Colonic mucosa (tissue), 4 donors: ENCODE measurements around the gene TBC1D19. TPM values are rescaled to one million over a fixed set of nuclear protein-coding genes. Genes with fewer than 3 reads are reported as not detected.

ENCODE experiments used
- DNase-seq: peaks from one replicate; pipeline ENCODE4 v3.0.0-alpha.2; 2020
- H3K27ac ChIP-seq: fragments of 200-600 bp; one replicate; pipeline ENCODE4 v1.8.0; 2021
- H3K27me3 ChIP-seq: fragments of 200-600 bp; one replicate; pipeline ENCODE4 v1.8.0; 2021
- H3K36me3 ChIP-seq: fragments of 200-600 bp; one replicate; pipeline ENCODE4 v1.8.0; 2021
- H3K4me1 ChIP-seq: fragments of 200-600 bp; one replicate; pipeline ENCODE4 v1.8.0; 2021; ENCODE audit warnings: mild to moderate bottlenecking
- H3K4me3 ChIP-seq: fragments of 200-600 bp; one replicate; pipeline ENCODE4 v1.8.0; 2021
- H3K9ac ChIP-seq, 2 donors: one replicate each; pipeline ENCODE4 v1.7.0; 2013; ENCODE audit warnings: control low read depth in 2 of 2, low read depth in 2 of 2, low read length in 2 of 2
- H3K9me3 ChIP-seq: fragments of 200-600 bp; one replicate; pipeline ENCODE4 v1.8.0; 2021
- intact Hi-C: fragments of 100-400 bp; cut with DNase I; formaldehyde crosslinking; loops from one replicate; pipeline ENCODE4 v1.14.1; 2022
- total RNA-seq, 2 donors: library from RNA; stranded (reverse); fragmentation: NEBNext Ultra II Directional in 1 of 2; extraction: Animal tissue kit (Norgen Biotek cat#: 25700) in 1 of 2; gene quantifications; one replicate each; pipeline ENCODE4 v1.2.1, GENCODE V29; 2021
- TF ChIP-seq, protein P1 (sequence below): fragments of 200-600 bp; IDR thresholded peaks from one replicate; pipeline ENCODE4 v1.8.0; 2022; ENCODE audit warnings: antibody characterized with exemption, mild to moderate bottlenecking
- donor health status: healthy.
- donor health status: DM: no; HTN: no; CAD: no.
- donor health status: DM: no; HTN: no; CAD: no.

TBC1D19 gene
- total RNA-seq, 2 donors from 2014 or later: 2.6 to 4.0 TPM

- Histone ChIP-seq H3K4me3 (no peak overlapping the region), H3K4me1 (no peaks in the 10 kb centered on the region), H3K27me3 (no peaks in the 10 kb centered on the region), H3K27ac (no peak overlapping the region), H3K9ac (no peak overlapping the region), H3K9me3 (no peaks in the 10 kb centered on the region), H3K36me3 (no peaks in the 10 kb centered on the region)
- DNase-seq: no peak
- TF ChIP-seq, protein P1, sequence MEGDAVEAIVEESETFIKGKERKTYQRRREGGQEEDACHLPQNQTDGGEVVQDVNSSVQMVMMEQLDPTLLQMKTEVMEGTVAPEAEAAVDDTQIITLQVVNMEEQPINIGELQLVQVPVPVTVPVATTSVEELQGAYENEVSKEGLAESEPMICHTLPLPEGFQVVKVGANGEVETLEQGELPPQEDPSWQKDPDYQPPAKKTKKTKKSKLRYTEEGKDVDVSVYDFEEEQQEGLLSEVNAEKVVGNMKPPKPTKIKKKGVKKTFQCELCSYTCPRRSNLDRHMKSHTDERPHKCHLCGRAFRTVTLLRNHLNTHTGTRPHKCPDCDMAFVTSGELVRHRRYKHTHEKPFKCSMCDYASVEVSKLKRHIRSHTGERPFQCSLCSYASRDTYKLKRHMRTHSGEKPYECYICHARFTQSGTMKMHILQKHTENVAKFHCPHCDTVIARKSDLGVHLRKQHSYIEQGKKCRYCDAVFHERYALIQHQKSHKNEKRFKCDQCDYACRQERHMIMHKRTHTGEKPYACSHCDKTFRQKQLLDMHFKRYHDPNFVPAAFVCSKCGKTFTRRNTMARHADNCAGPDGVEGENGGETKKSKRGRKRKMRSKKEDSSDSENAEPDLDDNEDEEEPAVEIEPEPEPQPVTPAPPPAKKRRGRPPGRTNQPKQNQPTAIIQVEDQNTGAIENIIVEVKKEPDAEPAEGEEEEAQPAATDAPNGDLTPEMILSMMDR: no peak
- intact Hi-C loops: no loop called here
These were observed 13.0 kb downstream of the TBC1D19 start for GRCh38 chr4:26596843-26597242.

GRCh38 chr4:26601204-26601603 lies 17.3 kb downstream of the TBC1D19 start:
- DNase-seq: no peak

DNA sequence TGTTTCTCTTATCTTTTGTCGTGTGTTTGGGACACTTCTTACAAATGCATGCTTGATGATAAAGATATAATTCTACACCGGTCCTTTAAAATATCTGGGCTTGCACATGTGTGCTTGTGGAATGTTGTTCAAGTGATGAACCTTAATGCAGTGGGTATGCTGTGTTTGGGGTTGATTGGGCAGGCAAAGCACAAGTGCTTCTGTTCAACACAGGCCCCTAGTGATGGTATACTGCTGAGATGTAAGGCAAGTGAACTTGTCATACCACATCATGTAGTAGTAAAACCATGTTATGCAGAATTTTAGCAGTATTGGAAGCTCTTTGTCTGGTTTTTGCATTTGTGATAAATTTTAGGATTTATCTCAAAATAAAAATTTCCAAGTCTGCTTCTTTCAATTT lies 23.9 kb downstream of the TBC1D19 start:
- Histone ChIP-seq H3K9ac (no peak overlapping the region), H3K27ac (no peak overlapping the region), H3K36me3 (no peaks in the 10 kb centered on the region), H3K27me3 (no peaks in the 10 kb centered on the region), H3K4me1 (no peaks in the 10 kb centered on the region), H3K9me3 (no peaks in the 10 kb centered on the region), H3K4me3 (no peak overlapping the region)
- TF ChIP-seq, protein P1: no peak
- no peak for DNase-seq
- intact Hi-C loops: no loop called here

More at GRCh38 chr4:26601204-26601603, 17.3 kb downstream of the TBC1D19 start:
- intact Hi-C loops: no loop called here
- Histone ChIP-seq H3K27me3 (no peaks in the 10 kb centered on the region), H3K36me3 (no peaks in the 10 kb centered on the region), H3K9ac (no peak overlapping the region), H3K4me1 (no peaks in the 10 kb centered on the region), H3K9me3 (no peaks in the 10 kb centered on the region), H3K27ac (no peak overlapping the region), H3K4me3 (no peak overlapping the region)
- TF ChIP-seq, protein P1: no peak

DNA sequence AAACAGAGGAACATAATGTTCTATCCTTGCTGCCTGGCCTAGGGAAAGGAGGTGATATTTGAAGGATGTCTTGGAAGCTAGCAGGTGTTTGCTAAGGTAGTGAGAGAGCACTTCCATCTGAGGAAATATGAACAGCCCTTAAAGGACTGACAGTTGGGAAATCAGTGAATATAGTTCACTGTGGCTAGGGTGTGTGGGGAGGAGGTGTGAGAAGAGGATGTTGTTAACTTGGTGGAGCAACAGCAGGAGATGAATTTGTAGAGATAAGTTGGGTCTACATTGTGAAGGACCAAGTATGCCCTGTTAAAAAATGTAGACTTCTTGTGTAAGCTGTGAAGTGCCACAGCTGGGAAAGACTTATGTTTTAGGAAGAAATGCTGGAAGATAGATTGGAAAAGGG lies 25.5 kb downstream of the TBC1D19 start:
- no peaks in the 10 kb centered on the region for H3K36me3 ChIP-seq
- H3K9me3 ChIP-seq: no peaks in the 10 kb centered on the region
- no peaks in the 10 kb centered on the region for H3K4me1 ChIP-seq
- TF ChIP-seq, protein P1: no peak
- no peak overlapping the region for H3K4me3 ChIP-seq
- H3K27me3 ChIP-seq: no peaks in the 10 kb centered on the region
- H3K27ac ChIP-seq: no peak overlapping the region
- DNase-seq: no peak
- no peak overlapping the region for H3K9ac ChIP-seq
- intact Hi-C loops: no loop called here

DNA sequence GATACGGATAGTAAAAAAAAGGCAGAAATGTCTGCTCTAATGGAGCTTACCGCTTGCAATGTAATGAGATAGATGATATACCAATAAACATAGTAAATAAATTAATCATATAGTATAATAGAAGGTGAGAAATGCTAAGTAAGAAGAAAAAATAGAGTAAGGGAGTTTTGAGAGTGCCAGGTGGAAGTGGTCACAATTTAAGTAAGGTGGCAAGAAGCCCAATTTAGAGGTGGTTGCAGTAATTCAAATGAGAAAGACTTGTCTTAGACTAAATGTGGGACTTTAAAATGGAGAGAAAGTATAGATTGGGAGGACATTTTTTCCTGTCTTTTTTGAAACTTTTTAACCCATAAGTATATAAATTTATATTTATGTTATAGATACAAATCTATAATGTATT lies 26.0 kb downstream of the TBC1D19 start:
- Histone ChIP-seq H3K9me3 (no peaks in the 10 kb centered on the region), H3K9ac (no peak overlapping the region), H3K27ac (no peak overlapping the region), H3K27me3 (no peaks in the 10 kb centered on the region), H3K4me3 (no peak overlapping the region), H3K4me1 (no peaks in the 10 kb centered on the region), H3K36me3 (no peaks in the 10 kb centered on the region)
- intact Hi-C loops: no loop called here
- DNase-seq: no peak
- TF ChIP-seq, protein P1: no peak

DNA sequence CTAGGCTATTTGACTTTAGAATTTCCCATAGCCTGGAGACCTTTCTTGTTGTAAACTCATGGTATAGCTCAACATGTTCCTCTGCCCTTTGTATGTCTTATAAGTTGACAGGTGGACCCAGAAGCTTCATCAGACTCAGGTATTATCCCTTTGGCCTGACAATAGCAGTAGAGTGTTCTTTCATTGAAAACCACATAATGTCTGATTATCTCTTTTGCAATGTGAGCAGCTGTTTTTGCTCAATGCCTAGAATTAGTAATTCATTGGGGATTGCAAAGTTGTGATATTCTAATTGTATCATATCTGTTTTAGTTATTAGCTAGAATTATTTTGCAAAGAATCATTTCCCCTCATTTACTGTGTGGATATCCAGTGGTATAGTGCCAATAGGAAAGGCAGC lies 27.5 kb downstream of the TBC1D19 start:
- Histone ChIP-seq H3K9ac (no peak overlapping the region), H3K27me3 (no peaks in the 10 kb centered on the region), H3K9me3 (no peaks in the 10 kb centered on the region), H3K4me3 (no peak overlapping the region), H3K36me3 (no peaks in the 10 kb centered on the region), H3K4me1 (no peaks in the 10 kb centered on the region), H3K27ac (no peak overlapping the region)
- intact Hi-C loops: no loop called here
- no peak for DNase-seq
- TF ChIP-seq, protein P1: no peak
